ENCODE results near the gene SEMA3B. TPM values are rescaled to one million over a fixed set of nuclear protein-coding genes. Genes with fewer than 3 reads are reported as not detected.
"Not testable (repeated sequence)": the region's sequence is repeated elsewhere in the genome, so short reads cannot be mapped to it uniquely, and the experiment has no call there.

SEMA3B gene
- total RNA-seq, 2 experiments from 2014 or later: 0.28 to 0.82 TPM

DNA sequence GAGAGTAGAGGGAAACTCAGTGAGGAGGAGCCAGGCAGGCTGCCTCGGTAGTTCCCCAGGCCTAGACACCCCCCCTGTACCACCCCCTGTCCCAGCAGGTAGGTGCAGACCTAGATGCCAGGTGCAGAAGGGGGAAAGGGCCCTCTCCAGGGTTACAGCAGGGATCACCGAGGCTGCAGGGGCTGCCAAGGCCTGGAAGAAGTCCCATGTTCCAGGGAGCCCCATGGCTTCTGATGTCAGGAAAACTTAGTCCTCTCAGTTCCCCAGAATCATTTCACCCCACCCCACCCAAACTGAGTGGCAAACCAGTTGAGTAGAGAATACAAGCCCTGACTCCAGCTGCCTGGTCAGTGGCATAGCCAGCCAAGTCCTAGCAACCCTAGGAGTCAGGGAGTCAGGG is 7.4 kb upstream of the SEMA3B start:
- Histone ChIP-seq H3K4me2 (ENCODE audit: low read length) (no peak overlapping the region), H3K9me2 (ENCODE audit: insufficient read depth, low read length) (no peaks in the 10 kb centered on the region), H3K79me2 (ENCODE audit: insufficient read depth, low read depth, low read length) (no peaks in the 10 kb centered on the region), H4K20me1 (ENCODE audit: insufficient read depth, low read length) (no peaks in the 10 kb centered on the region), H3K36me3 (ENCODE audit: insufficient read depth, low read length) (peaks cover 33% of the 10 kb centered on the region), H2AFZ (ENCODE audit: low read length) (no peak overlapping the region), H3K4me1 (ENCODE audit: insufficient read depth, low read length, poor library complexity, severe bottlenecking) (peaks cover 4% of the 10 kb centered on the region), H3K4me3 (ENCODE audit: low read depth, low read length, poor library complexity, severe bottlenecking) (no peak overlapping the region), H3K27ac (ENCODE audit: low read depth, low read length, poor library complexity, severe bottlenecking) (no peak overlapping the region), H3K9me3 (ENCODE audit: low read length) (no peaks in the 10 kb centered on the region)
- intact Hi-C loops (cut with micrococcal nuclease; ENCODE audit: unreplicated experiment): no loop called here
- ChIA-PET POLR2A (interaction anchor here (0.8 kb wide), 1 partner anchor 18 kb away, joined by 3 read pairs; the partner anchor contains the start of gene LSMEM2), CTCF (ENCODE audit: unreplicated experiment) (no interaction called here)
- TF ChIP-seq EZH2phosphoT487 (IDR thresholded peaks at IDR 0.05; ENCODE audit: borderline replicate concordance, low read depth, low read length): no peak
- TF ChIP-seq, protein P1, sequence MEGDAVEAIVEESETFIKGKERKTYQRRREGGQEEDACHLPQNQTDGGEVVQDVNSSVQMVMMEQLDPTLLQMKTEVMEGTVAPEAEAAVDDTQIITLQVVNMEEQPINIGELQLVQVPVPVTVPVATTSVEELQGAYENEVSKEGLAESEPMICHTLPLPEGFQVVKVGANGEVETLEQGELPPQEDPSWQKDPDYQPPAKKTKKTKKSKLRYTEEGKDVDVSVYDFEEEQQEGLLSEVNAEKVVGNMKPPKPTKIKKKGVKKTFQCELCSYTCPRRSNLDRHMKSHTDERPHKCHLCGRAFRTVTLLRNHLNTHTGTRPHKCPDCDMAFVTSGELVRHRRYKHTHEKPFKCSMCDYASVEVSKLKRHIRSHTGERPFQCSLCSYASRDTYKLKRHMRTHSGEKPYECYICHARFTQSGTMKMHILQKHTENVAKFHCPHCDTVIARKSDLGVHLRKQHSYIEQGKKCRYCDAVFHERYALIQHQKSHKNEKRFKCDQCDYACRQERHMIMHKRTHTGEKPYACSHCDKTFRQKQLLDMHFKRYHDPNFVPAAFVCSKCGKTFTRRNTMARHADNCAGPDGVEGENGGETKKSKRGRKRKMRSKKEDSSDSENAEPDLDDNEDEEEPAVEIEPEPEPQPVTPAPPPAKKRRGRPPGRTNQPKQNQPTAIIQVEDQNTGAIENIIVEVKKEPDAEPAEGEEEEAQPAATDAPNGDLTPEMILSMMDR (conservative IDR thresholded peaks at IDR 0.05; ENCODE audit: low read length): no peak
- BruUV-seq (replicated peaks): no TSS peak
- no peak for DNase-seq (ENCODE audit: low spot score)

DNA sequence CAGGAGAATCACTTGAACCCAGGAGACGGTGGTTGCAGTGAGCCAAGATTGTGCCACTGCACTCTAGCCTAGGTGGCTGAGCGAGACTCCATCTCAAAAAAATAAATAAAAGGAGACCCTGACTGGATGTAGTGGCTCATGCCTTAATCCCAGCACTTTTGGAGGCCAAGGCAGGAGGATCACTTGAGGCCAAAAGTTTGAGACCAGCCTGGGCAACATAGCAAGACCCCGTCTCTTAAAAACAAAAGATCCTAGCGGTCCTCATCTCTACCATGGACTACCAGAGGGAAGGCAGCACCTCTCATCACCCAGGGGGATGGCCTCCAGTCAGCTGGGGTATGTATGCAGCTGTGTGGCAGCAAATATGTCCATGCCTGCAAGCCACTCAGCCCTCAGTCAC is 6.7 kb upstream of the SEMA3B start:
- CTCF ChIA-PET (ENCODE audit: unreplicated experiment); H3K9me3 ChIP-seq (ENCODE audit: low read length); H4K20me1 ChIP-seq (ENCODE audit: insufficient read depth, low read length); DNase-seq (ENCODE audit: low spot score); H3K4me1 ChIP-seq (ENCODE audit: insufficient read depth, low read length, poor library complexity, severe bottlenecking); BruUV-seq (replicated peaks); H3K4me2 ChIP-seq (ENCODE audit: low read length); H2AFZ ChIP-seq (ENCODE audit: low read length); POLR2A ChIA-PET; H3K27ac ChIP-seq (ENCODE audit: low read depth, low read length, poor library complexity, severe bottlenecking); H3K9me2 ChIP-seq (ENCODE audit: insufficient read depth, low read length); H3K79me2 ChIP-seq (ENCODE audit: insufficient read depth, low read depth, low read length); intact Hi-C loops (cut with micrococcal nuclease; ENCODE audit: unreplicated experiment); H3K4me3 ChIP-seq (ENCODE audit: low read depth, low read length, poor library complexity, severe bottlenecking): not testable (repeated sequence)
- H3K36me3 ChIP-seq (ENCODE audit: insufficient read depth, low read length): peaks cover 26% of the 10 kb centered on the region

- intact Hi-C loops (cut with micrococcal nuclease; ENCODE audit: unreplicated experiment): no loop called here
- Histone ChIP-seq H4K20me1 (ENCODE audit: insufficient read depth, low read length) (no peaks in the 10 kb centered on the region), H3K4me2 (ENCODE audit: low read length) (no peak overlapping the region), H3K4me3 (ENCODE audit: low read depth, low read length, poor library complexity, severe bottlenecking) (no peak overlapping the region), H3K27ac (ENCODE audit: low read depth, low read length, poor library complexity, severe bottlenecking) (no peak overlapping the region), H3K36me3 (ENCODE audit: insufficient read depth, low read length) (peaks cover 20% of the 10 kb centered on the region), H3K9me3 (ENCODE audit: low read length) (no peaks in the 10 kb centered on the region), H2AFZ (ENCODE audit: low read length) (no peak overlapping the region), H3K9me2 (ENCODE audit: insufficient read depth, low read length) (no peaks in the 10 kb centered on the region), H3K79me2 (ENCODE audit: insufficient read depth, low read depth, low read length) (no peaks in the 10 kb centered on the region), H3K4me1 (ENCODE audit: insufficient read depth, low read length, poor library complexity, severe bottlenecking) (peaks cover 4% of the 10 kb centered on the region)
- ChIA-PET CTCF (ENCODE audit: unreplicated experiment) (no interaction called here), POLR2A (interaction anchor here (0.5 kb wide), 1 partner anchor 42 kb away, joined by 3 read pairs; no protein-coding TSS in a partner anchor)
- DNase-seq (ENCODE audit: low spot score): no peak
- TF ChIP-seq, protein P1 (conservative IDR thresholded peaks at IDR 0.05; ENCODE audit: low read length): no peak
- TF ChIP-seq EZH2phosphoT487 (IDR thresholded peaks at IDR 0.05; ENCODE audit: borderline replicate concordance, low read depth, low read length): no peak
- BruUV-seq (replicated peaks): no TSS peak
These were observed 6.2 kb upstream of the SEMA3B start for GRCh38 chr3:50262778-50263177.
